ENCODE results near the gene TMEM40. TPM values are rescaled to one million over a fixed set of nuclear protein-coding genes. Genes with fewer than 3 reads are reported as not detected.

The TMEM40 gene
- polyA plus RNA-seq, 1 of the 3 experiments (the other 2 are of a cell fraction) = 0.05 TPM

DNA sequence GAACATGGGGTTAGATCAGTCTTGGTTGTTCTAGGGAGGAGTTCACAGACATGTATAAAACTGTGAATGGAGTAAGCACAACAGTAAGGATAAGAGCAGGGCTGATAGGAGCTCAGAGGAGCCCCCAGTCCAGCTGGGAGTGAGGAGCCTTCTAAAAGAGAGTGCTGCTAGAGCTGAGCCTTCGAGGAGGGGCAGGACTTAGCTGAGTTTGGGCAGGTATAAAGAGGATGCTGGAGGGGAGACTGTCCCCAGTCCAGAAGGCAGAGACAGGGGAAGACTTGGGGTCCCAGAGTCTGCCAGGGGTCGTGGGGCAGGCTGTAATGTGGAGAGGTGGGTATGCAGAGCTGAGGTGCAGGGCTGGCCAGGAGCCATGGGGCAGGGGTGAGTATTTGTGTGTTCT is 49.5 kb upstream of the TMEM40 start:
- Histone ChIP-seq H3K4me1 (ENCODE audit: control insufficient read depth in 1 of 2, insufficient read depth in 2 of 2, low read depth in 1 of 2, low read length in 1 of 2) (peaks cover 6 to 15% of the 10 kb centered on the region in 2 experiments; a peak in 2 of 4 replicates), H3K27ac (ENCODE audit: low read depth in 2 of 2, low read length in 1 of 2) (no peak overlapping the region), H3F3A (replicated peaks; ENCODE audit: insufficient read depth) (no peaks in the 10 kb centered on the region), H4K20me1 (ENCODE audit: insufficient read depth) (no peaks in the 10 kb centered on the region), H3K9ac (no peak overlapping the region), H3K4me2 (no peak overlapping the region), H3K9me3 (no peaks in the 10 kb centered on the region), H3K79me2 (ENCODE audit: insufficient read depth) (no peaks in the 10 kb centered on the region), H3K27me3 (ENCODE audit: insufficient read depth) (no peaks in the 10 kb centered on the region), H3K36me3 (replicated peaks in 1 of 2; ENCODE audit: control insufficient read depth in 1 of 2, insufficient read depth in 2 of 2, low read length in 1 of 2) (no peaks in the 10 kb centered on the region), H3K9me2 (no peaks in the 10 kb centered on the region), H2AFZ (ENCODE audit: low read depth) (no peak overlapping the region), H3K4me3 (ENCODE audit: low read depth in 2 of 2, low read length in 1 of 2) (no peak overlapping the region)
- TF ChIP-seq NFIC (IDR thresholded peaks at IDR 0.05; ENCODE audit: borderline replicate concordance) = no peak
- POLR2A ChIA-PET = no interaction called here
- DNase-seq = no peak
- CTCF ChIA-PET = interaction anchor here (1.4 to 2.7 kb wide), 4 partner anchors 13 to 102 kb away, joined by 3 to 29 read pairs (median 5); partner anchors contain the start of genes CAND2 and RPL32
- WGBS (ENCODE audit: low lambda C conversion rate) = 58% methylated on average over 2 of the region's 2 CpGs

DNA sequence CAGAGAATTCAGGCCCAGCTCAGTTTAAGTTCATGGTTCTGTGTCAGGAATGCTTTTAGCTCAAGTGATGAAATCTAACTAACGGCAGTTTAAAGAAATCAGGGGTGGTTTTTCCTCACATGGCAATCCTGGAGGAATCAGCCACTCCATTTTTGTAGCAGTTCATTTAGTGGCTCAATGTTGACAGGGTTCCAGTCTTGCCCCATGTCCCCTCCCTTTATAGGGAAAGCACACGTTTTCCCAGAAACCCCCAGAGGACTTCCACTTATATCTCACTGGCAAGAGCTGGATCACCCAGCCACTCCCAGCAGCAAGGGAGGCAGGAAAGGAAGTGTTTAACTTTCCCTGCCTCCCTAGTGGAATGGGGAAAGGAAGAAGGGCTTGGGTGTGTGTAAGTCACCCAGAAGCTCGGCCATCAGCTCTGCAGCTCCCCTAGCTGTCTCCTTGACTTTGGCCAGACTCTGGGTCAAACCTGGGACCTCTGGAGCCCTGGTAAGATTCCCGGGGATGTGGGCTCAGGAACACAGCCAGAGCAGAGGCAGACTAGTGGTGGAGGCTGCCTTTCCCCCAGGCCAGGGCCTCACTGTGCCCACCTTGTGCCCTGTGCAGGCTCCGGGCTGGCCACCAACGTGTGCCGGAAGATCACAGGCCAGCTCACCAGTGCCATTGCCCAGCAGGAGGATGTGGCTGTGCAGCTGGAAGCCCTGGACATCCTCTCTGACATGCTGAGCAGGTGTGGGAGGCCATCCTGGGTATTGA is 48.7 kb upstream of the TMEM40 start:
- DNase-seq = no peak
- Histone ChIP-seq H3K4me1 (ENCODE audit: control insufficient read depth in 1 of 2, insufficient read depth in 2 of 2, low read depth in 1 of 2, low read length in 1 of 2) (peaks cover 6 to 15% of the 10 kb centered on the region in 2 experiments; a peak in 2 of 4 replicates), H3K27me3 (ENCODE audit: insufficient read depth) (no peaks in the 10 kb centered on the region), H4K20me1 (ENCODE audit: insufficient read depth) (no peaks in the 10 kb centered on the region), H3K27ac (ENCODE audit: low read depth in 2 of 2, low read length in 1 of 2) (no peak overlapping the region), H3K9me3 (no peaks in the 10 kb centered on the region), H3K79me2 (ENCODE audit: insufficient read depth) (no peaks in the 10 kb centered on the region), H3K36me3 (replicated peaks in 1 of 2; ENCODE audit: control insufficient read depth in 1 of 2, insufficient read depth in 2 of 2, low read length in 1 of 2) (no peaks in the 10 kb centered on the region), H3K4me2 (no peak overlapping the region), H2AFZ (ENCODE audit: low read depth) (no peak overlapping the region), H3F3A (replicated peaks; ENCODE audit: insufficient read depth) (no peaks in the 10 kb centered on the region), H3K9me2 (no peaks in the 10 kb centered on the region), H3K4me3 (ENCODE audit: low read depth in 2 of 2, low read length in 1 of 2) (no peak overlapping the region), H3K9ac (no peak overlapping the region)
- WGBS (ENCODE audit: low lambda C conversion rate) = 83% methylated on average over 7 of the region's 7 CpGs
- TF ChIP-seq, protein P1, sequence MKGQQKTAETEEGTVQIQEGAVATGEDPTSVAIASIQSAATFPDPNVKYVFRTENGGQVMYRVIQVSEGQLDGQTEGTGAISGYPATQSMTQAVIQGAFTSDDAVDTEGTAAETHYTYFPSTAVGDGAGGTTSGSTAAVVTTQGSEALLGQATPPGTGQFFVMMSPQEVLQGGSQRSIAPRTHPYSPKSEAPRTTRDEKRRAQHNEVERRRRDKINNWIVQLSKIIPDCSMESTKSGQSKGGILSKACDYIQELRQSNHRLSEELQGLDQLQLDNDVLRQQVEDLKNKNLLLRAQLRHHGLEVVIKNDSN (IDR thresholded peaks at IDR 0.05; ENCODE audit: borderline replicate concordance, low read depth) = no peak
- TF ChIP-seq FOSL2 (IDR thresholded peaks at IDR 0.05; ENCODE audit: borderline replicate concordance, low read depth) (no peak), YY1 (IDR thresholded peaks at IDR 0.05; ENCODE audit: low read depth) (no peak)
- TF ChIP-seq, protein P2, sequence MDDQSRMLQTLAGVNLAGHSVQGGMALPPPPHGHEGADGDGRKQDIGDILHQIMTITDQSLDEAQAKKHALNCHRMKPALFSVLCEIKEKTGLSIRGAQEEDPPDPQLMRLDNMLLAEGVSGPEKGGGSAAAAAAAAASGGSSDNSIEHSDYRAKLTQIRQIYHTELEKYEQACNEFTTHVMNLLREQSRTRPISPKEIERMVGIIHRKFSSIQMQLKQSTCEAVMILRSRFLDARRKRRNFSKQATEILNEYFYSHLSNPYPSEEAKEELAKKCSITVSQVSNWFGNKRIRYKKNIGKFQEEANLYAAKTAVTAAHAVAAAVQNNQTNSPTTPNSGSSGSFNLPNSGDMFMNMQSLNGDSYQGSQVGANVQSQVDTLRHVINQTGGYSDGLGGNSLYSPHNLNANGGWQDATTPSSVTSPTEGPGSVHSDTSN (IDR thresholded peaks at IDR 0.05) = no peak
- ChIA-PET CTCF (interaction anchor here (1.1 to 2.7 kb wide), 4 partner anchors 11 to 87 kb away, joined by 3 to 29 read pairs (median 5); partner anchors contain the start of genes CAND2 and RPL32), POLR2A (no interaction called here)

DNA sequence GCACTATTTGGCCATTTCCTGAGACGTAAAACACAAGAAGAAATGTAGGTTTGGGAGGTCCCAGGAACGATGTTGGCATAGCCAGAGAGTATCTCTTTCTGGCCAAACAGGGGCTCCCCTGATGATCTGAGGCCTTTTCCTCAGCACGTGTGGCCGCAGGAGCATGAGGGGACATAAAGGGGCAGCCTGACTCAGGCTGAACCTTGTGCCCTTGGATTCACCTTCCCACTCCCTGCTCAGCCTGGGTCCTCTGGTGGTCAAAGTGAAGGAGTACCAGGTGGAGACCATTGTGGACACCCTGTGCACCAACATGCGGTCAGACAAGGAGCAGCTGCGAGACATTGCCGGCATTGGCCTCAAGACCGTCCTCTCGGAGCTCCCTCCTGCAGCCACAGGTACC is 48.0 kb upstream of the TMEM40 start:
- no peak for DNase-seq
- Histone ChIP-seq H3K9me3 (no peaks in the 10 kb centered on the region), H3K4me1 (ENCODE audit: control insufficient read depth in 1 of 2, insufficient read depth in 2 of 2, low read depth in 1 of 2, low read length in 1 of 2) (peaks cover 6 to 15% of the 10 kb centered on the region in 2 experiments; a peak in 2 of 4 replicates), H3K36me3 (replicated peaks in 1 of 2; ENCODE audit: control insufficient read depth in 1 of 2, insufficient read depth in 2 of 2, low read length in 1 of 2) (no peaks in the 10 kb centered on the region), H2AFZ (ENCODE audit: low read depth) (no peak overlapping the region), H3K27ac (ENCODE audit: low read depth in 2 of 2, low read length in 1 of 2) (no peak overlapping the region), H3K79me2 (ENCODE audit: insufficient read depth) (no peaks in the 10 kb centered on the region), H3K4me3 (ENCODE audit: low read depth in 2 of 2, low read length in 1 of 2) (no peak overlapping the region), H3K9me2 (no peaks in the 10 kb centered on the region), H4K20me1 (ENCODE audit: insufficient read depth) (no peaks in the 10 kb centered on the region), H3K4me2 (no peak overlapping the region), H3F3A (replicated peaks; ENCODE audit: insufficient read depth) (no peaks in the 10 kb centered on the region), H3K9ac (no peak overlapping the region), H3K27me3 (ENCODE audit: insufficient read depth) (no peaks in the 10 kb centered on the region)
- ChIA-PET POLR2A (no interaction called here), CTCF (interaction anchor here (1.1 to 1.4 kb wide), 2 partner anchors 10 to 87 kb away, joined by 3 to 5 read pairs; partner anchors contain the start of gene CAND2)
- WGBS (ENCODE audit: low lambda C conversion rate) = 94% methylated on average over 7 of the region's 9 CpGs
- TF ChIP-seq GABPA (IDR thresholded peaks at IDR 0.05; ENCODE audit: low read depth) (no peak), TCF12 (IDR thresholded peaks at IDR 0.05) (no peak), TAF1 (IDR thresholded peaks at IDR 0.05; ENCODE audit: borderline replicate concordance, low read depth, low read length) (no peak), CHD2 (IDR thresholded peaks at IDR 0.05; ENCODE audit: low read length, partially characterized antibody) (no peak), NRF1 (IDR thresholded peaks at IDR 0.05; ENCODE audit: low read depth, low read length) (no peak), RFX5 (IDR thresholded peaks at IDR 0.05; ENCODE audit: low read length) (no peak), MEF2A (IDR thresholded peaks at IDR 0.05; ENCODE audit: borderline replicate concordance, low read depth) (no peak), MXI1 (IDR thresholded peaks at IDR 0.05; ENCODE audit: low read depth, low read length) (no peak), FOXM1 (IDR thresholded peaks at IDR 0.05; ENCODE audit: low read depth) (no peak)
- TF ChIP-seq, protein P2 (IDR thresholded peaks at IDR 0.05) = no peak
- TF ChIP-seq, protein P3, sequence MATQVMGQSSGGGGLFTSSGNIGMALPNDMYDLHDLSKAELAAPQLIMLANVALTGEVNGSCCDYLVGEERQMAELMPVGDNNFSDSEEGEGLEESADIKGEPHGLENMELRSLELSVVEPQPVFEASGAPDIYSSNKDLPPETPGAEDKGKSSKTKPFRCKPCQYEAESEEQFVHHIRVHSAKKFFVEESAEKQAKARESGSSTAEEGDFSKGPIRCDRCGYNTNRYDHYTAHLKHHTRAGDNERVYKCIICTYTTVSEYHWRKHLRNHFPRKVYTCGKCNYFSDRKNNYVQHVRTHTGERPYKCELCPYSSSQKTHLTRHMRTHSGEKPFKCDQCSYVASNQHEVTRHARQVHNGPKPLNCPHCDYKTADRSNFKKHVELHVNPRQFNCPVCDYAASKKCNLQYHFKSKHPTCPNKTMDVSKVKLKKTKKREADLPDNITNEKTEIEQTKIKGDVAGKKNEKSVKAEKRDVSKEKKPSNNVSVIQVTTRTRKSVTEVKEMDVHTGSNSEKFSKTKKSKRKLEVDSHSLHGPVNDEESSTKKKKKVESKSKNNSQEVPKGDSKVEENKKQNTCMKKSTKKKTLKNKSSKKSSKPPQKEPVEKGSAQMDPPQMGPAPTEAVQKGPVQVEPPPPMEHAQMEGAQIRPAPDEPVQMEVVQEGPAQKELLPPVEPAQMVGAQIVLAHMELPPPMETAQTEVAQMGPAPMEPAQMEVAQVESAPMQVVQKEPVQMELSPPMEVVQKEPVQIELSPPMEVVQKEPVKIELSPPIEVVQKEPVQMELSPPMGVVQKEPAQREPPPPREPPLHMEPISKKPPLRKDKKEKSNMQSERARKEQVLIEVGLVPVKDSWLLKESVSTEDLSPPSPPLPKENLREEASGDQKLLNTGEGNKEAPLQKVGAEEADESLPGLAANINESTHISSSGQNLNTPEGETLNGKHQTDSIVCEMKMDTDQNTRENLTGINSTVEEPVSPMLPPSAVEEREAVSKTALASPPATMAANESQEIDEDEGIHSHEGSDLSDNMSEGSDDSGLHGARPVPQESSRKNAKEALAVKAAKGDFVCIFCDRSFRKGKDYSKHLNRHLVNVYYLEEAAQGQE (IDR thresholded peaks at IDR 0.05; ENCODE audit: low read depth, low read length) = no peak

All from SK-N-SH (cell line).